Trophoblast cell (in vitro differentiated cells and primary cell): Measurements from ENCODE around the gene FHOD3.

Source experiments
- DNase-seq, 2 donors: peaks; one replicate each; pipeline ENCODE4 v3.0.0-alpha.2; 2016
- H2AFZ ChIP-seq: 2 replicates; pipeline ENCODE4 v1.6.1; 2013; ENCODE audit warnings: low read length, moderate library complexity, mild to moderate bottlenecking; ENCODE audit not compliant: insufficient read depth, poor library complexity
- H2AK5ac ChIP-seq: 2 replicates; pipeline ENCODE4 v1.6.1; 2013; ENCODE audit warnings: mild to moderate bottlenecking, low read length
- H2BK120ac ChIP-seq: 2 replicates; pipeline ENCODE4 v1.6.1; 2013; ENCODE audit warnings: low read length, mild to moderate bottlenecking, moderate library complexity; ENCODE audit not compliant: insufficient read depth, poor library complexity
- H2BK12ac ChIP-seq: 2 replicates; pipeline ENCODE4 v1.6.1; 2013; ENCODE audit warnings: mild to moderate bottlenecking, low read length, moderate library complexity
- H2BK5ac ChIP-seq: 2 replicates; pipeline ENCODE4 v1.6.1; 2013; ENCODE audit warnings: low read length, low read depth, moderate library complexity, mild to moderate bottlenecking; ENCODE audit not compliant: poor library complexity
- H3K14ac ChIP-seq: 2 replicates; pipeline ENCODE4 v1.6.1; 2013; ENCODE audit warnings: mild to moderate bottlenecking, low read length
- H3K18ac ChIP-seq: 2 replicates; pipeline ENCODE4 v1.6.1; 2013; ENCODE audit warnings: mild to moderate bottlenecking, low read length
- H3K23ac ChIP-seq: 2 replicates; pipeline ENCODE4 v1.6.1; 2013; ENCODE audit warnings: low read length
- H3K27ac ChIP-seq: 2 replicates; pipeline ENCODE4 v1.5.1; 2013; ENCODE audit warnings: low read depth, mild to moderate bottlenecking, inconsistent platforms, low read length, moderate library complexity
- H3K27me3 ChIP-seq: 2 replicates; pipeline ENCODE4 v1.6.1; 2013; ENCODE audit warnings: inconsistent platforms, mild to moderate bottlenecking, low read length, moderate library complexity; ENCODE audit not compliant: insufficient read depth
- H3K36me3 ChIP-seq, 2 experiments: 1 replicate in 1 of 2; 2 replicates in 1 of 2; pipeline ENCODE4 v1.6.1; 2013; ENCODE audit warnings: low read length in 2 of 2, mild to moderate bottlenecking in 2 of 2, moderate library complexity in 1 of 2; ENCODE audit not compliant: insufficient read depth in 2 of 2, control insufficient read depth in 1 of 2
- H3K4ac ChIP-seq: 2 replicates; pipeline ENCODE4 v1.6.1; 2013; ENCODE audit warnings: low read depth, mild to moderate bottlenecking, low read length, moderate library complexity
- H3K4me1 ChIP-seq, 2 experiments: 1 replicate in 1 of 2; 2 replicates in 1 of 2; pipeline ENCODE4 v1.6.1; 2013; ENCODE audit warnings: low read length in 2 of 2, mild to moderate bottlenecking in 2 of 2, moderate library complexity in 1 of 2; ENCODE audit not compliant: insufficient read depth in 2 of 2, control insufficient read depth in 1 of 2
- H3K4me2 ChIP-seq: 2 replicates; pipeline ENCODE4 v1.6.1; 2013; ENCODE audit warnings: inconsistent platforms, mild to moderate bottlenecking, low read length, moderate library complexity
- H3K4me3 ChIP-seq: 2 replicates; pipeline ENCODE4 v1.5.1; 2013; ENCODE audit warnings: mild to moderate bottlenecking, low read depth, low read length, inconsistent platforms
- H3K79me1 ChIP-seq: one replicate; pipeline ENCODE4 v1.6.1; 2013; ENCODE audit warnings: low read length
- H3K79me2 ChIP-seq: 2 replicates; pipeline ENCODE4 v1.6.1; 2013; ENCODE audit warnings: low read length, mild to moderate bottlenecking; ENCODE audit not compliant: control insufficient read depth, insufficient read depth, poor library complexity
- H3K9ac ChIP-seq: 2 replicates; pipeline ENCODE4 v1.6.1; 2013; ENCODE audit warnings: mild to moderate bottlenecking, low read length
- H3K9me3 ChIP-seq: 2 replicates; pipeline ENCODE4 v1.6.1; 2013; ENCODE audit warnings: low read depth, mild to moderate bottlenecking, control low read depth, inconsistent platforms, low read length; ENCODE audit not compliant: insufficient read depth
- H4K12ac ChIP-seq: 2 replicates; pipeline ENCODE4 v1.6.1; 2013; ENCODE audit warnings: low read depth, mild to moderate bottlenecking, low read length, moderate library complexity
- H4K8ac ChIP-seq: 2 replicates; pipeline ENCODE4 v1.6.1; 2013; ENCODE audit warnings: low read depth, mild to moderate bottlenecking, low read length, moderate library complexity
- H4K91ac ChIP-seq: one replicate; pipeline ENCODE4 v1.6.1; 2013; ENCODE audit warnings: low read depth, mild to moderate bottlenecking, low read length, moderate library complexity
- WGBS: extraction: QIAGEN DNeasy Blood & Tissue Kit; methylation state at CpG from one replicate; pipeline ENCODE4 v1.1.7; 2013; ENCODE audit warnings: missing lambda C conversion rate; ENCODE audit not compliant: insufficient read length, insufficient coverage; ENCODE audit errors: extremely low coverage; 5-methylcytosine and 5-hydroxymethylcytosine counted together

FHOD3 gene

GRCh38 chr18:36673452-36673851 lies 375.9 kb downstream of the FHOD3 start:
- Histone ChIP-seq H2BK120ac (no peak overlapping the region), H4K91ac (no peak overlapping the region), H3K4me2 (no peak overlapping the region), H3K14ac (no peak overlapping the region), H3K9ac (no peak overlapping the region), H4K8ac (no peak overlapping the region), H3K27ac (no peak overlapping the region), H3K4me3 (no peak overlapping the region), H2AFZ (no peak overlapping the region), H3K79me1 (no peaks in the 10 kb centered on the region), H3K36me3 (peaks cover 7 to 8% of the 10 kb centered on the region in 2 experiments), H3K27me3 (no peaks in the 10 kb centered on the region), H3K23ac (no peak overlapping the region), H2AK5ac (no peak overlapping the region), H4K12ac (no peak overlapping the region), H2BK5ac (no peak overlapping the region), H3K79me2 (no peaks in the 10 kb centered on the region), H3K9me3 (no peaks in the 10 kb centered on the region), H3K4ac (no peak overlapping the region), H3K4me1 (no peaks in the 10 kb centered on the region), H3K18ac (no peak overlapping the region), H2BK12ac (no peak overlapping the region)
- WGBS, result no CpG with 5 or more reads among the region's 3 CpGs
- no peak for DNase-seq

- no peak for DNase-seq
- H3K23ac ChIP-seq, result no peak overlapping the region
- H3K27ac ChIP-seq, result no peak overlapping the region
- no peaks in the 10 kb centered on the region for H3K79me2 ChIP-seq
- no peak overlapping the region for H3K4me3 ChIP-seq
- no peak overlapping the region for H3K14ac ChIP-seq
- no peak overlapping the region for H2BK5ac ChIP-seq
- peaks cover 7 to 8% of the 10 kb centered on the region in 2 experiments for H3K36me3 ChIP-seq
- H3K9me3 ChIP-seq, result no peaks in the 10 kb centered on the region
- H4K8ac ChIP-seq, result no peak overlapping the region
- no peak overlapping the region for H3K4me2 ChIP-seq
- H3K18ac ChIP-seq, result no peak overlapping the region
- no peaks in the 10 kb centered on the region for H3K4me1 ChIP-seq
- no peak overlapping the region for H2AK5ac ChIP-seq
- no peak overlapping the region for H2BK120ac ChIP-seq
- no peaks in the 10 kb centered on the region for H3K79me1 ChIP-seq
- no peak overlapping the region for H2AFZ ChIP-seq
- H4K12ac ChIP-seq, result no peak overlapping the region
- WGBS, result no CpG with 5 or more reads among the region's 3 CpGs
- H3K9ac ChIP-seq, result no peak overlapping the region
- H3K4ac ChIP-seq, result no peak overlapping the region
- H4K91ac ChIP-seq, result no peak overlapping the region
- H3K27me3 ChIP-seq, result no peaks in the 10 kb centered on the region
- no peak overlapping the region for H2BK12ac ChIP-seq
Observed at GRCh38 chr18:36675076-36675475, 377.6 kb downstream of the FHOD3 start.

GRCh38 chr18:36675542-36675941 lies 378.0 kb downstream of the FHOD3 start:
- H4K8ac ChIP-seq, result no peak overlapping the region
- H3K27ac ChIP-seq, result no peak overlapping the region
- no peak overlapping the region for H3K4me2 ChIP-seq
- H4K12ac ChIP-seq, result no peak overlapping the region
- H3K9ac ChIP-seq, result no peak overlapping the region
- no peaks in the 10 kb centered on the region for H3K4me1 ChIP-seq
- no peak overlapping the region for H3K18ac ChIP-seq
- no peak for DNase-seq
- H4K91ac ChIP-seq, result no peak overlapping the region
- H2AFZ ChIP-seq, result no peak overlapping the region
- H2AK5ac ChIP-seq, result no peak overlapping the region
- no peaks in the 10 kb centered on the region for H3K79me1 ChIP-seq
- no peak overlapping the region for H3K4me3 ChIP-seq
- no peaks in the 10 kb centered on the region for H3K79me2 ChIP-seq
- no peak overlapping the region for H3K23ac ChIP-seq
- no peak overlapping the region for H2BK12ac ChIP-seq
- H3K14ac ChIP-seq, result no peak overlapping the region
- no peaks in the 10 kb centered on the region for H3K27me3 ChIP-seq
- no CpG with 5 or more reads among the region's 2 CpGs for WGBS
- H3K9me3 ChIP-seq, result no peaks in the 10 kb centered on the region
- H2BK120ac ChIP-seq, result no peak overlapping the region
- H3K36me3 ChIP-seq, result peaks cover 7 to 8% of the 10 kb centered on the region in 2 experiments
- no peak overlapping the region for H2BK5ac ChIP-seq
- H3K4ac ChIP-seq, result no peak overlapping the region

GRCh38 chr18:36676629-36677028 lies 379.1 kb downstream of the FHOD3 start:
- no peak overlapping the region for H3K4me2 ChIP-seq
- WGBS, result no CpG with 5 or more reads among the region's 1 CpG

More at GRCh38 chr18:36676629-36677028, 379.1 kb downstream of the FHOD3 start:
- H3K14ac ChIP-seq, result no peak overlapping the region
- no peak overlapping the region for H3K27ac ChIP-seq
- H3K4me1 ChIP-seq, result no peaks in the 10 kb centered on the region
- H3K18ac ChIP-seq, result no peak overlapping the region
- no peak overlapping the region for H3K4ac ChIP-seq
- H4K8ac ChIP-seq, result no peak overlapping the region
- no peak overlapping the region for H2AK5ac ChIP-seq
- no peak for DNase-seq
- H3K4me3 ChIP-seq, result no peak overlapping the region
- no peaks in the 10 kb centered on the region for H3K27me3 ChIP-seq
- H2BK12ac ChIP-seq, result no peak overlapping the region
- H3K23ac ChIP-seq, result no peak overlapping the region
- no peak overlapping the region for H4K91ac ChIP-seq
- no peak overlapping the region for H2AFZ ChIP-seq
- no peak overlapping the region for H3K9ac ChIP-seq
- H3K36me3 ChIP-seq, result peaks cover 7 to 8% of the 10 kb centered on the region in 2 experiments
- H3K9me3 ChIP-seq, result no peaks in the 10 kb centered on the region
- no peak overlapping the region for H4K12ac ChIP-seq
- no peak overlapping the region for H2BK5ac ChIP-seq
- no peaks in the 10 kb centered on the region for H3K79me2 ChIP-seq
- H3K79me1 ChIP-seq, result no peaks in the 10 kb centered on the region
- no peak overlapping the region for H2BK120ac ChIP-seq
